Breast epithelium (tissue), 3 donors: ENCODE results near the gene BET1L.

ENCODE experiments used
- POLR2AphosphoS5 ChIP-seq, 3 donors: sonication (generic); formaldehyde crosslinking; IDR thresholded peaks; one replicate each; pipeline ENCODE4 v1.6.1; 2017; ENCODE audit warnings: antibody characterized with exemption in 3 of 3
- TF ChIP-seq, protein P1 (sequence below), 3 donors: fragments of 450-650 bp; IDR thresholded peaks; one replicate each; pipeline ENCODE4 v1.5.1; 2016 to 2017; ENCODE audit warnings: antibody characterized with exemption in 3 of 3, mild to moderate bottlenecking in 3 of 3, moderate library complexity in 3 of 3

DNA sequence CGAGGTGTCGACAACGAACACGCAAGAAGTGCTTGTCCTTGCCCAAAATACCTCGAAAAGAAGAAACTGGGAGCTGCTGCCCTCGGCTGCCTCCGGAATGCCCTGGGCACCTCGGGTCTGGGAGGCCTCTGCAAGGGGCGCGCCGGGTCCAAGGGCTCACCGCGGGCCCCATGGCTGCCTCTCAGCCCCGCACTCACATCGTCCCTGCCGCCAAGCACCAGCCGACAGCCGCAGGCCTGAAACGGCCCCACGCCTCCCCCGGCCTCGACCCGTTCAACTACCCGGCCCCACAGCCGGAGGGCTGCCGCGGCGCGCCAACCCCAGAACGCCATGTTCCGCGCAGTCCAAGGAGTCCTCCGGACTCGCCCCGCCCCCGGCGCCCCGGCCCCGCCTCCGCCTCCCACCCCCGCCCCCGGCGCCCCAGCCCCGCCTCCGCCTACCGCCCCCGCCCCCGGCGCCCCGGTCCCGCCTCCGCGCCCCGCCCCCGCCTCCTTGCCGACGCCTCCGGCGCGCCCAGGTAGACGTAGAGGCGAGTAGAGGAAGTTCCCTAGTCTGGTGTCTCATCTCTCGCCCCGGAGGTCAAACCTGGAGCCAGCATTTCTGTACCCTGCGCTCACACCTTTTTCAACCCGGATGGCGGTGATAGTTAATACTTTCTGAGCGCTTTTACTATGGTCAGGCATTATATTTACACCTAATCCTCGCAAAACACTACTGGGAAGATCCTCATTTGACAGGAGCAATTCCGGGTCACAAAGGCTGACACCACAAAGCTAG, 29.0 kb upstream of the BET1L start, which contains the start of gene SIRT3:
- TF ChIP-seq, protein P1, sequence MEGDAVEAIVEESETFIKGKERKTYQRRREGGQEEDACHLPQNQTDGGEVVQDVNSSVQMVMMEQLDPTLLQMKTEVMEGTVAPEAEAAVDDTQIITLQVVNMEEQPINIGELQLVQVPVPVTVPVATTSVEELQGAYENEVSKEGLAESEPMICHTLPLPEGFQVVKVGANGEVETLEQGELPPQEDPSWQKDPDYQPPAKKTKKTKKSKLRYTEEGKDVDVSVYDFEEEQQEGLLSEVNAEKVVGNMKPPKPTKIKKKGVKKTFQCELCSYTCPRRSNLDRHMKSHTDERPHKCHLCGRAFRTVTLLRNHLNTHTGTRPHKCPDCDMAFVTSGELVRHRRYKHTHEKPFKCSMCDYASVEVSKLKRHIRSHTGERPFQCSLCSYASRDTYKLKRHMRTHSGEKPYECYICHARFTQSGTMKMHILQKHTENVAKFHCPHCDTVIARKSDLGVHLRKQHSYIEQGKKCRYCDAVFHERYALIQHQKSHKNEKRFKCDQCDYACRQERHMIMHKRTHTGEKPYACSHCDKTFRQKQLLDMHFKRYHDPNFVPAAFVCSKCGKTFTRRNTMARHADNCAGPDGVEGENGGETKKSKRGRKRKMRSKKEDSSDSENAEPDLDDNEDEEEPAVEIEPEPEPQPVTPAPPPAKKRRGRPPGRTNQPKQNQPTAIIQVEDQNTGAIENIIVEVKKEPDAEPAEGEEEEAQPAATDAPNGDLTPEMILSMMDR (IDR thresholded peaks at IDR 0.05), result peak in 2 of 3 donors; percentile 46 to 56
- no peak for TF ChIP-seq POLR2AphosphoS5 (IDR thresholded peaks at IDR 0.05)
